Neuron (in vitro differentiated cells): ENCODE results near the gene BTN3A1.
A peak's percentile ranks its signal among the peaks of the same experiment; 100 is the strongest.
"Not testable (repeated sequence)": the region's sequence is repeated elsewhere in the genome, so short reads cannot be mapped to it uniquely, and the experiment has no call there.

Experiments used
- H2AFZ ChIP-seq: one replicate; pipeline ENCODE4 v1.6.1; 2013; ENCODE audit warnings: low read depth, mild to moderate bottlenecking, inconsistent platforms, low read length, moderate library complexity
- H3K27me3 ChIP-seq: one replicate; pipeline ENCODE4 v1.6.1; 2013; ENCODE audit warnings: low read length; ENCODE audit not compliant: insufficient read depth
- H3K36me3 ChIP-seq: one replicate; pipeline ENCODE4 v1.6.1; 2013; ENCODE audit warnings: low read length; ENCODE audit not compliant: insufficient read depth
- H3K4me1 ChIP-seq: one replicate; pipeline ENCODE4 v1.6.1; 2013; ENCODE audit warnings: low read length; ENCODE audit not compliant: insufficient read depth
- H3K4me3 ChIP-seq: 2 replicates; pipeline ENCODE4 v1.5.1; 2013; ENCODE audit warnings: mild to moderate bottlenecking, low read length, moderate library complexity
- H3K9me3 ChIP-seq: one replicate; pipeline ENCODE4 v1.6.1; 2013; ENCODE audit warnings: low read length

The BTN3A1 gene

DNA sequence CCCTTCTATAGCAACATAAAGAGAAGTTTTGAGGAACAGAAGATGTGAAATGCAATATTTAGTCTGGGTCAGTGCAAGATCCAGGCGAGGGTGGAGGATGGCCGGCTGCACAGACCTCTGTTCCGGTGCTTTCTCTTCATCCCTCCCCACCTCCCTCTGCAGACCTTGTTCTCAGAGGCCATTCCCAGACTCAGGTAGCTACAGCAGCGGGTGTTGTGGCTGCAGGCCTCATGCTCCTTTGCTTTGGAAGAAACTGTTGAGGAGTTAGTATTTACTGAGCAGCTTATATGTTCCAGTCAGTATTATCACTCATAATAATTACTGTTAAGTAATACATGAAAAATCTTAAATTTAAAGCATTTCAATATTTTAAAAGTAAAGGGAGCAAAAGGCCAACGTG, 39.9 kb downstream of the BTN3A1 start:
- H3K4me3 ChIP-seq = no peak overlapping the region
- no peak overlapping the region for H2AFZ ChIP-seq
- no peaks in the 10 kb centered on the region for H3K36me3 ChIP-seq
- H3K9me3 ChIP-seq = no peaks in the 10 kb centered on the region
- H3K4me1 ChIP-seq = peaks cover 13% of the 10 kb centered on the region
- no peaks in the 10 kb centered on the region for H3K27me3 ChIP-seq

GRCh38 chr6:26445934-26446667, 44.0 kb downstream of the BTN3A1 start:
- Histone ChIP-seq H3K36me3 (no peaks in the 10 kb centered on the region), H2AFZ (no peak overlapping the region), H3K27me3 (no peaks in the 10 kb centered on the region)

GRCh38 chr6:26447257-26447656, 45.2 kb downstream of the BTN3A1 start:
- no peaks in the 10 kb centered on the region for H3K4me1 ChIP-seq
- H3K9me3 ChIP-seq = no peaks in the 10 kb centered on the region
- H3K4me3 ChIP-seq = no peak overlapping the region
- H3K27me3 ChIP-seq = no peaks in the 10 kb centered on the region
- H3K36me3 ChIP-seq = no peaks in the 10 kb centered on the region
- H2AFZ ChIP-seq = no peak overlapping the region

More at GRCh38 chr6:26445934-26446667, 44.0 kb downstream of the BTN3A1 start:
- no peak overlapping the region for H3K4me3 ChIP-seq
- no peaks in the 10 kb centered on the region for H3K9me3 ChIP-seq
- H3K4me1 ChIP-seq = no peaks in the 10 kb centered on the region

DNA sequence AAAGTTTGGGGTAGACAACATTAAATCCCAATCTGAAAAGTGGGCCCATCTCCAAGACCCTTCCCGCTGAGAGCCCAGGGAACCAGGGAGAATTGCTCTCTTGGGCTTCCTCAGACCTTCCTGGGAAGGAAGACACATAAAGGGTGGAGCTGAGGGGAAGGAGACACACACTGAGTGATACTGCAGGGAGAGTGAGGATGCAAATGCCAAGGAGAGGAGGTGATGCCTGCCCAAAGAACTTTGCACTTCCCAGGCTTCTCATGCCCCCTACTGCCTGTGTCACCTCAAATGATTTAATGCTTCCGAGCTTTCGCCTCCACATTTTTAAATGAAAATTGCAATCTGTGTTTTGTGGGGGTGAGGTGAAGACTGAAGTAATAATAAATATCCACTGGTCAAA, 48.2 kb downstream of the BTN3A1 start:
- Histone ChIP-seq H3K4me1 (no peaks in the 10 kb centered on the region), H2AFZ (no peak overlapping the region), H3K36me3 (no peaks in the 10 kb centered on the region), H3K27me3 (no peaks in the 10 kb centered on the region), H3K4me3 (no peak overlapping the region), H3K9me3 (no peaks in the 10 kb centered on the region)

GRCh38 chr6:26452631-26453235, 50.7 kb downstream of the BTN3A1 start:
- Histone ChIP-seq H3K4me1 (peaks cover 4% of the 10 kb centered on the region), H3K4me3 (no peak overlapping the region), H3K9me3 (no peaks in the 10 kb centered on the region), H3K27me3 (no peaks in the 10 kb centered on the region), H2AFZ (no peak overlapping the region), H3K36me3 (no peaks in the 10 kb centered on the region)

- H3K36me3 ChIP-seq = peaks cover 7% of the 10 kb centered on the region
- no peak overlapping the region for H2AFZ ChIP-seq
- H3K4me3 ChIP-seq = no peak overlapping the region
- H3K9me3 ChIP-seq = no peaks in the 10 kb centered on the region
- H3K4me1 ChIP-seq = peaks cover 12% of the 10 kb centered on the region
- H3K27me3 ChIP-seq = no peaks in the 10 kb centered on the region
Observed at GRCh38 chr6:26454631-26455030, 52.6 kb downstream of the BTN3A1 start.

GRCh38 chr6:26455357-26455970, 53.4 kb downstream of the BTN3A1 start:
- Histone ChIP-seq H3K4me3 (no peak overlapping the region), H3K27me3 (no peaks in the 10 kb centered on the region), H3K4me1 (peaks cover 13% of the 10 kb centered on the region), H3K9me3 (no peaks in the 10 kb centered on the region), H2AFZ (no peak overlapping the region), H3K36me3 (peaks cover 13% of the 10 kb centered on the region)

DNA sequence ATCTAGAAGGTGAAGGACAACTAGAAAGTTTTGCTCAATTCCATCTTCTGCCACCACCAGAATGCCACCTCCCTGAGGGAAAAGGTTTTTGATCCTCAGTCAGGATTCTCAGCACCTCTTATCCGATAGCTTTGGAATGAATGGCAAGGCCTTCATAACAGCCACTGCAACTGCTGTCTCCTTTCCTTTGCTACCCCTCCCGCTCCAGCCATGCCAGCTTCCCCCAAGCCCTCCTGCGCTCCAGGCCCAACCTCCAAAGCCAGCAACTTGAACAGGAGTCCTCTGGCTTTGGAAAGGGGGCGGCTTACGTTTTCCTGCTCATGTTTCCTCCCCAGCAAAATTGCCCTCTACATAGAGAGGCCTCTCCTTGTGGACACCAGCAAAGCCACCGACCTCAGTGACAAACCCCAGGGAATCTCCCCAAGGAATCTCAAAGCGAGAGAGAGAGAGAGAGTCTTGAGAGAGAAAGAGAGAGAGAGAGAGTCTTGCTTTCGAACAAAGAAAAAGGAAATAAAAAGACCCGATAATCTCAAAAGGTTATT, 55.3 kb downstream of the BTN3A1 start:
- Histone ChIP-seq H3K9me3 (no peaks in the 10 kb centered on the region), H3K36me3 (peaks cover 26% of the 10 kb centered on the region), H3K4me1 (peaks cover 19% of the 10 kb centered on the region), H2AFZ (peak overlapping the region; percentile 95), H3K4me3 (peak overlapping the region; percentile 80), H3K27me3 (no peaks in the 10 kb centered on the region)

DNA sequence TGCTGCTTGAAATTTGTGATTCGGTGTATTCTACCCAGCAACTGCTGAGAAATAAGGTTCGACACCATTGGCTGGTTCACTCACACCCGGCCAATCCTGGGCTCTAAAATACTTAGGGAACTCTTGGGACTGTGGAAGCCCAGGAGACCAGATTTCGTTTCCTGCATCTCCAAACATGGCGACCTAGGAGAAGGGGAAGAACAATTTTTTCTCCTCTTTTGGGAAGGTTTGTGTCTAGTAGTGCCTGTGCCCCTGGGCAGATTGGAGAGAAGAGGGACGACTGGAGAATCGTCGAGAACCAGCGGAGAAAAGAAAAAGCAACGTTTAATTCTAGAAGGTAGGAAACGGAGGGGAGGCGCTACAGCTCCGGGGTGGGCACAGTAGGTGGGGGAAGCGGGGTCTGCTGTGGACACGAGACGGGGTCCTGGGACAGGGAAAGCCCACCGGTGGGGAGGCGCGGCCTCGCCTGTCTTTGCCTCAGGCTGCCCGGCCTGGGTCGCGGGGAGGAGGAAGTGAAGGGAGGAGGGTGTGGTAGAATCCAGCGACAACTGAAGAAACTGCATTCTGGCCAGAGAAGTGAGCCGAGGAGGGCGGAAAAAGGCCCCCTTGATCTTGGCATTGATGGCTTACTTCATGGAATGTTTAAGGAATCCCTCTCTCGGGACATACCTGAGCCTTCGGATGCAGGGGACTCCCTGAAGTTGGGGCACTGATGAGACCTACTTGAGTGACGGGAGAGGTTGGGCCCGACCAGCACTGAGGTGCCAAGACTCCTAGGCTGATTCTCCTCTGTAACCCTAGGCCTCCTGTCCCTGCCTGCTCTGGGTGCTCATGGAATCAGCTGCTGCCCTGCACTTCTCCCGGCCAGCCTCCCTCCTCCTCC, 56.0 kb downstream of the BTN3A1 start, which contains the start of gene BTN2A1:
Gene BTN2A1, plus strand, starts transcription at position 150 of the 883 bp plus-strand sequence. Its CDS starts 682 bp downstream, at position 832.
- Histone ChIP-seq H3K36me3 (peaks cover 33% of the 10 kb centered on the region), H3K4me1 (peaks cover 19% of the 10 kb centered on the region), H3K27me3 (no peaks in the 10 kb centered on the region), H3K4me3 (peak within 1 kb of the TSS; percentile 80), H2AFZ (peak within 1 kb of the TSS; percentile 95), H3K9me3 (no peaks in the 10 kb centered on the region)

- Histone ChIP-seq H2AFZ (no peak overlapping the region), H3K36me3 (peaks cover 45% of the 10 kb centered on the region), H3K4me1 (peaks cover 19% of the 10 kb centered on the region), H3K9me3 (no peaks in the 10 kb centered on the region), H3K4me3 (peak overlapping the region; percentile 80), H3K27me3 (no peaks in the 10 kb centered on the region)
Observed at GRCh38 chr6:26459023-26459810, 57.1 kb downstream of the BTN3A1 start.

DNA sequence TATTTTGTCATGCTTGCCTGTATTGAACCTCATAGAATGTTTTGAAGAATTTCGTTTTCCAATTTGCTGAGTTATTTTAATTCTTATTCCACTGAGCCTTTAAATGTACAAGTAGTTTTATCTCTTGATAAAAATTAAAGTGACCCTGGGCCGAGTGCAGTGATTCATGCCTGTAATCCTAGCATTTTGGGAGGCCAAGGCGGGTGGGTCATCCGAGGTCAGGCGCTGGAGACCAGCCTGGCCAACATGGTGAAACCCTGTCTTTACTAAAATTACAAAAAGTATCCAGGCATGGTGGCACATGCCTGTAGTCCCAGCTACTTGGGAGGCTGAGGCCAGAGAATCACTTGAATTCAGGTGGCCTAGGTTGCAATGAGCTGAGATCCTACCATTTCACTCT, 59.3 kb downstream of the BTN3A1 start:
- H3K36me3 ChIP-seq = peaks cover 67% of the 10 kb centered on the region
- peaks cover 19% of the 10 kb centered on the region for H3K4me1 ChIP-seq
- H3K4me3 ChIP-seq, H3K9me3 ChIP-seq, H3K27me3 ChIP-seq, H2AFZ ChIP-seq: not testable (repeated sequence)

DNA sequence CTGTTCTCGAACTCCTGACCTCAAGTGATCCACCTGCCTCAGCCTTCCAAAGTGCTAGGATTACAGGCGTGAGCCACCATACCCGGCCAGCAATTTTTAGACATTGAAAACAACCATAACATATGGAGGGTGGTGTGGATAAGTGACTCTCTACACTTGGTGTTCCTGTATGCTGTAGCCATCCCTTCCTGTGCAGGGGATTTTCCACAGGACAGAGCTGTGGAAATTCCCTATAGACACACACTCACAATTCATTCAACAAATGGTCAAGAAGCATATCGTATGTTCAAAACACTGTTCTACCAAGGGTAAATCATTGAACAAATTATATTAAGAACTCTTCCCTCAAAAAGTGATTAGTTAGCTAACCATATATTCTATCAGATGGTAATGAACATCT, 61.9 kb downstream of the BTN3A1 start:
- Histone ChIP-seq H3K9me3 (no peaks in the 10 kb centered on the region), H3K4me3 (no peak overlapping the region), H2AFZ (no peak overlapping the region), H3K4me1 (peaks cover 13% of the 10 kb centered on the region), H3K36me3 (peaks cover 91% of the 10 kb centered on the region), H3K27me3 (no peaks in the 10 kb centered on the region)
